GM21528 (cell line): Measurements from ENCODE around the gene ZNF581.

Experiments
- ATAC-seq: cut with Tn5 transposase; IDR thresholded peaks from one replicate; pipeline ENCODE4 v1.9.1; 2021; ENCODE audit warnings: mild to moderate bottlenecking, moderate library complexity; ENCODE audit not compliant: unreplicated experiment, low FRiP score

Gene ZNF581

GRCh38 chr19:55643003-55643886 is at the start of gene ZNF581:
TSS of gene ZNF581 (plus strand) at chr19:55643649. CDS start at chr19:55644572, 923 bp downstream.
- no peak for ATAC-seq

DNA sequence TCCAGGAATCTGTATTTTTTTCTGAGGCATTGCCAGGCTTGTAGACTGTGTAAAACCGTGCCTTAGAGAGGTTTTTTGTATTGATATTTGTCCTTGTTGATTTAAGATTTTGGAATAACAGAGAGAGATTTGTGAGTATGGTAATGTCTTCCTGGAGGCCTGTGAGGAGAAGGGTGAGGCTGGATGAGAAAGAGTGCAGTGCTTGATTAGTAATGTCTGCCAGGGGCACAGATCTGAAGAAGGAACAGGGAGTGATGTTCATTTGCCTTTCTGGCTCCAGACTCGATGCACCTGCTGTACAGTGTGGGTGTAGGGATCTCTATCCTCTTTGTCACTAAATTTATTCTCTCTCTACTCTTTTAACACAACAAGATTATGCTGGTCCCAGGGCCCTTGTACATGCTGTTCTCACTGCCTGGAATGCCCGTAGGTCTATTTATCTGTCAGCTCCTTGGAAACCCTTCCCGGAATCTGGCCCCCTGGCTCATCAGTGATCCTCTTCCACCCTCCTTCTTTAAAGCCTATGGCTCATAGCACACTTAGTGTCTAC is 48.4 kb upstream of the ZNF581 start:
- no peak for ATAC-seq

- ATAC-seq, result no peak
These were observed 47.1 kb upstream of the ZNF581 start for GRCh38 chr19:55596304-55596703.

- no peak for ATAC-seq
These were observed 45.9 kb upstream of the ZNF581 start for GRCh38 chr19:55597501-55597921.

DNA sequence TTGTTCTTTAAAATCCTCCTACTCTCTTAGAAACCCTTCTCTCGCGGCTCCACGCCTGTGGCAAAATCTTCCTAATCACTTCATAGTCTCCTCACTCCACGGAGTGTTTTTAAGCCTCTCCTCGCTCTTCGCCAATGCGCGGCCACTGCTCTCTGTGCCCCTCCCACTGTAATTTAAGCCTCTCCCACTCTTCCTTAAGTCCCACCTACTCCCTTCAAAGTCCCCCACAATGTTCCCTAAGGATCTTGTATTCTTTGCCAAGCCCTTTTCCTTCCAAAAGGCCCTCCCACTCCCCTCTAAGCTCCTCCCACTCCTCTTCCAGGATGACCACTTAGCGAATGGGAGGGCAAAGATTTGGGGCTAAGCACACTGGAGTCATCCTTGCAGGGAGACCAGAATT is 45.4 kb upstream of the ZNF581 start:
- ATAC-seq, result no peak

DNA sequence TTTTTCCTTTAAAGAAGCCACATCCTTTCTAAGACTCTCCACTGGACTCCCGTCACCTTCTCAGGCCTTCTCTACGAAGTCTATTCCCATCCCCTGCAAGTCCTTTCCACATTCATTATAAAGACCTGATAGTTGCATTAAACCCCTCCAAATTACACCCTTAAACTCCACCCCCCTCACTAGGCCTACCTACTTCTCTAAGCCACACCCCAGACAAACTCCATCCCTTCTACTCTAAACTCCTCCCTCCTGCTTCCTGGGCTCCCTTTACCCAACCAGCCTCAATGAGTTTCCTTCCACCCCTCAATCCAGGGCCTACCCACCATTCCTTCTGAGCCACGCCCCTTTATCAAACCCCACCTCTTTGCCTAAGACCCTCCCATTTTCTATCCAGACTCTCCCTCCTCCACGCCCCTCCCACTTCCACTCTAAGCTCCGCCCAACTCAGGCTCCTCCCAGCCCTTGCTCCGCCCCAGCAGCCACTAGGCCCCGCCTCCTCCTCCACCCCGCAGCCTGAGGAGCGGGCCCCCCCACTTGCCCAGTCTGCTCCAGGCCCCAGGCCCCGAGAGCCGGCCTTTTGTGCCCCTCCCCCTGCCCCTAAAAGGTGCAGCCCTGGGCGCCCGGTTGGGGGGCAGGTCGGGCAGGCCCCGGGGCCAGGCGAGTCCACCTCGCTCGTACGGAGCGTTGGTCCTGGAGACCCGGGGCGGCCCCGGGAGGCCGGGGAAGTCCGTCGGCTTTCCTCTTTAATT is 44.6 kb upstream of the ZNF581 start:
- peak; percentile 49 for ATAC-seq

DNA sequence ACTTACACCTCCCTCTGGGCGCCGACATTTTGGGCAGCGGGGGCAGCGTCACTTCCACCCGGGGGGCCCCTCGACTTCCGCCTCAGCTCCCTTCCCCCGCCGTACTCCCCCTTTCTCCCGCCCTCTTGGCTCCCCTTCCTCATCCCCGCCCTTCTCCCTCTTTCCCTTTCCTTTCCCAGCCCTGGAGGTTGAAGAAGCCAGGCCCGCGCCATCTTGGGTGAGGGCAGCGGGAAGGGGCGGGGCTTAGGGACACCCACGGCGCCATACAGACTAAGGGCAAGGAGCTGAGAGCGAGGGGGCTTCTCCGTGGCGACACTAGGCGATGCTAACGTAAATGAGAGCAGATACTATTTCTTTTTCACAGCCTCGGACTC is 44.0 kb upstream of the ZNF581 start, which contains the start of gene FIZ1:
TSS of gene FIZ1 (minus strand) at position 50 of the 374 bp plus-strand sequence. CDS start 1,652 bp downstream, outside the sequence.
- ATAC-seq, result peak; percentile 57

DNA sequence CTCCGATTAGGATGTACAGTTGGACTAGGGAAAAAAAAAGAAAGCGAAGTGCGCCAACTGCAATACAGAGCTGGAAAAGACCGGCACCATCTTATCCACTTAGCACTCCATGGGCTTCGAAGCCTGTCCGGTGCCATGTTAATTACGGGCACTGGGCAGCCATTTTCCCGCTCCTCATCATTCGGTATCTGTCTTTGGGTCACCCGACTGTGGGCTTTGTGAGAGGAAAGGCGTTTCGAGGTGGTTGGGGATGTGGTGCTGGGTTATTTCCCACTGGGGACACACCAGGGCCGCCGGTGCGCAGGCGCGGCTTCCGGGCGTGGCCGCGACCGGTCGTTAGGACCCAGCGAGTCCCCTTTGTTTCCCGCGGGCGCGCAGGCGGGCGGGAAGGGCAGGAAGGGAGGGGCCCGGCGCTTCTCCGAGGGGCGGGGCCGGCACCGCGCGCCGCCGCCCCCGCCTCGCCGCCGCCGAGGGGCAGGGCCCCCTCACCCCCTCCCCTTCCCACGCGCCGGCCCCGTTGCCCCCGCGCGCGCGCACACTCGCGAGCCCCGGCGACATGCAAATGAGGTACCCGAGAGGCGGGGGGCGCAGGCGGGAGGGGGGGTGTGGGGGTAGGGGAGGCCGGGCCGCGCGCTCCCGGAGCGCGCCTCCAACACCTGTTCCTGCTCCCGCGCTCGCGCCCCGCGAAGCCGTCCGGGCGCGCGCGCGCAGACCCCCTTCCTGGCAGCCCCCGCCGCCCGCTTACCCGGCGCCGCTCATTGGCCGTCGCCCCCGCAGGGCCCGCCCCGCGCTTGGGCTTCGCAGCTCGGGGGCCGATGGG is 43.4 kb upstream of the ZNF581 start, which contains the start of gene ZNF524:
TSS of gene ZNF524 (plus strand) at position 447 of the 820 bp plus-strand sequence. CDS start 1,825 bp downstream, outside the sequence.
- ATAC-seq, result peak; percentile 41

DNA sequence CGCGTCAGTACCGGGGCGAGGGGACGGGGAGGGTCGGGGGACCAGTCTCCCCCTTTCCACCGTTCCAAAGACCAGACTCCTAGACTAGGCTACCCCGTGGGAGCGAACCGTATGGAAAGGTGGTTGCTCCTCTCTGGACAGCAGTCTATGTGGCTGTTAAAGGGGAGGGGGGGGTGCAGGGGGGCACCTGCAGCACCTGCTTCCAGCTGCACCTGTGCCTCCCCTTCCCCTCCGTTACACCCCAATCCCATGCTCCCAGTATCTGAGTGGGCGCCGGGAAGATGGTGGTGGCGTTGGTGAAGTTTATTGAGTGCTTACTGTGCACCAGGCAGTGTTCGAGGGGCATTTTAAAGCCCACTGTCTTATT is 42.8 kb upstream of the ZNF581 start:
- no peak for ATAC-seq

- ATAC-seq, result no peak
These were observed 42.4 kb upstream of the ZNF581 start for GRCh38 chr19:55601084-55601483.

DNA sequence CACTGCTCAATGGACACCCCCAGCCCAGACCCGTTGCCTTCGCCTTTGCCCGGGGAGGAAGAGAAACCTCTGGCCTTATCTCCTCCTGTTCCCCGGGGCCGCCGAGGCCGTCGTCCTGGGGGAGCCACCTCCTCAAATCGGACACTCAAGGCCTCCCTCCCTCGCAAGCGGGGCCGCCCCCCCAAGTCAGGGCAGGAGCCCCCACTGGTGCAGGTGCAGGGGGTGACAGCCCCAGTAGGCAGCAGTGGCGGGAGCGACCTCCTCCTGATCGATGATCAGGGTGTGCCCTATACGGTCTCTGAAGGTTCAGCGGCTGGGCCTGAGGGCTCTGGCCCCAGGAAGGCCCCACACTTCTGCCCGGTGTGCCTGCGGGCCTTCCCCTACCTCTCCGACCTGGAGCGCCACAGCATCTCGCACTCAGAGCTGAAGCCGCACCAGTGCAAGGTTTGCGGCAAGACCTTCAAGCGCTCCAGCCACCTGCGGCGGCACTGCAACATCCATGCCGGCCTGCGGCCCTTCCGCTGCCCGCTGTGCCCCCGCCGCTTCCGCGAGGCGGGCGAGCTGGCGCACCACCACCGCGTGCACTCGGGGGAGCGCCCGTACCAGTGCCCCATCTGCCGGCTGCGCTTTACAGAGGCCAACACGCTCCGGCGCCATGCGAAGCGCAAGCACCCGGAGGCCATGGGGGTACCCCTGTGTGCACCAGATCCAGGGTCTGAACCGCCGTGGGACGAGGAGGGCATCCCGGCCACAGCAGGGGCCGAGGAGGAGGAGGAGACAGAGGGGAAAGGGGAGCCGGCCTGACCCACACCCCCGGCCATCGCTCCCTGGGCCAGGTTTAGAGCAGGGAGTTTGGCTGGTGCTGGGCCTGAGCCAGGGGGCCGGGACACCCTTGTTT is 41.1 kb upstream of the ZNF581 start:
- ATAC-seq, result no peak

DNA sequence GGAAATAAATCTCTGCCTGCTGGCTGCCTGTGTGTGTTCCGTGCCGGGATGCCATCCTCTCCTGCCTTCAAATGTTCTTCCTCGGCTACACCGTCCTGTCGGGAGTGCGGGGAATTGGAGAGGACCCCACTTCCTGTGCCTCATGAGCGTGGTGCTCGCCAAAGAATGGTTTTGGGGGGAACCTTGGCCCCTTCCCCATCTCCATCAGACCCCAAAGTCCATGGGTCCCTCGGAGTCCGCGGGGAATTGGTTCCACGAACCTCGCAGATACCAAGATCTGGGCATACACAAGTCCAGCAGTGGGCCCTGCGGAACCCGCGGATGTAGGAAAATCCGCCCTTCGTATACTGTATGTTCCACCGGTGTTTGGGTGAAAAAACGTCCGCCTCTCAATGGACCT is 40.3 kb upstream of the ZNF581 start:
- no peak for ATAC-seq

GRCh38 chr19:55603581-55604292 is 39.7 kb upstream of the ZNF581 start:
- no peak for ATAC-seq

DNA sequence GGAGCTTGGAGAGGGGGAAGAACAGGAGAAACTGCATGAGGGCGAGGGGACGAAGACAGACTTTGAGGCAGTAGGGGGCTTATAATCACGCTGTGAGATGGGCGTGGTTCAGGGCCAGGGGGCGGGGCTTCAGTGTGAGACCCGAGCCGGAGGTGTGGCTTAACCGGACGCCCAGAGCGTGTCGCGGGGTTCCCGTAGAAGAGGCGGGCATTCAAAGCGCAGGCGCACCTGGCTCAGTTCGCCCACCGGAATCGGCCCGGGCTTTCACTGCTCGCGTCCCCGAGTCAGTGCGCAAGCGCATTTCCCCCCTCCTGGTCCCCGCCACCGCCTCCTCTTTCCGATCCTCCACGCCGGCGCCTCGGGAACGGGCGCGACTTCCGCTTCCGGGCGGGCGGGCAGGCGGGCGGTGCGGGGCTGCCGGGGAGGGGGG is 38.2 kb upstream of the ZNF581 start:
- peak; percentile 61 for ATAC-seq

- ATAC-seq, result peak; percentile 21
These were observed 37.6 kb upstream of the ZNF581 start, which contains the start of gene ZNF865 for GRCh38 chr19:55605637-55606470. TSS of gene ZNF865 (plus strand) at chr19:55605647. CDS start at chr19:55613619, 7,972 bp downstream.

- ATAC-seq, result no peak
These were observed 37.0 kb upstream of the ZNF581 start for GRCh38 chr19:55606471-55606787.

- no peak for ATAC-seq
These were observed 36.6 kb upstream of the ZNF581 start for GRCh38 chr19:55606817-55607216.

DNA sequence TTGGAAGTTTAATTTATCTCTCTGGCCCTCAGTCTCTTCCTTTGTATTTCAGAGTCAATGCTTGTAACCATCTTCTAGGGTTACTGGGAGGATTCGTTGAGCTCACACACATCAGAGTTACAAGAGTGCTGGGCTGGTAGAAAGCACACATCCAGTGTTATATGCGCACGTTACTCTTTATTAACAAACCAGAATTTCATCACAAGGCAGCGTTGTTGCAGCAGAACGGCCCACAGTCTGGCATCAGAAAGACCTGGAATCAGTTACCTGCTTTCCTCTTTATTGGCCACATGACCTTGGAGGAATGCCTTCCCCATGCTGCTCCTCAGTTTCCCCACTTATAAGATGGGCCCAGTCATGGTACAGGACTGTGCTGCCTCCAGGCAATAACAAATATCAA is 34.1 kb upstream of the ZNF581 start:
- no peak for ATAC-seq
